ENCODE data around the gene CKAP2L. TPM values are rescaled to one million over a fixed set of nuclear protein-coding genes. Genes with fewer than 3 reads are reported as not detected.
A peak's percentile ranks its signal among the peaks of the same experiment; 100 is the strongest.

Gene CKAP2L
- total and polyA plus RNA-seq, 10 of the 15 experiments (the other 5 are each of a cell fraction or from before 2014, with no cell fraction given) = 10.5 to 37.4 (median 20.2) TPM

GRCh38 chr2:112725545-112726457, 38.6 kb downstream of the CKAP2L start (continued):
- TF ChIP-seq KDM1A (IDR thresholded peaks at IDR 0.05; ENCODE audit: borderline replicate concordance) (no peak), RAD51 (IDR thresholded peaks at IDR 0.05) (peak; percentile 95), SIN3A (IDR thresholded peaks at IDR 0.05; ENCODE audit: low read depth, low read length) (no peak; the same call in 1 of the 2 replicates), BRCA1 (IDR thresholded peaks at IDR 0.05; ENCODE audit: low read depth, low read length) (no peak), HCFC1 (IDR thresholded peaks at IDR 0.05; ENCODE audit: low read length) (no peak), POLR2A (IDR thresholded peaks at IDR 0.05; ENCODE audit: low read depth, low read length) (peak; percentile 55; the same call in 1 of the 2 replicates), RUNX3 (IDR thresholded peaks at IDR 0.05; ENCODE audit: low read length) (peak; percentile 66), CTCF (IDR thresholded peaks at IDR 0.05 in 2 of 3, conservative IDR thresholded peaks at IDR 0.05 in 1 of 3; ENCODE audit: control insufficient read depth in 2 of 3, extremely low read depth in 1 of 3, insufficient read depth in 1 of 3, low read depth in 3 of 3, low read length in 3 of 3) (peak in 1 of 3 experiments; percentile 12; a peak in 2 of 6 replicates), PAX5 (IDR thresholded peaks at IDR 0.05; ENCODE audit: borderline replicate concordance, low read depth, low read length) (0 out of 2 replicates have a peak, but pooled peaks have one; percentile 16), NFYB (IDR thresholded peaks at IDR 0.05; ENCODE audit: insufficient read depth, low read depth, low read length) (no peak), ATF7 (IDR thresholded peaks at IDR 0.05; ENCODE audit: low read depth) (no peak), RELB (IDR thresholded peaks at IDR 0.05; ENCODE audit: low read depth) (no peak), CHD2 (IDR thresholded peaks at IDR 0.05; ENCODE audit: borderline replicate concordance, low read depth, low read length) (no peak), SPI1 (IDR thresholded peaks at IDR 0.05; ENCODE audit: borderline replicate concordance, insufficient read depth, low read depth, low read length) (no peak), SKIL (IDR thresholded peaks at IDR 0.05; ENCODE audit: low read depth, poor library complexity, severe bottlenecking) (no peak), USF2 (IDR thresholded peaks at IDR 0.05; ENCODE audit: borderline replicate concordance, low read depth, low read length) (peak; percentile 80), EP300 (IDR thresholded peaks at IDR 0.05; ENCODE audit: borderline replicate concordance in 1 of 2, control insufficient read depth in 1 of 2, low read depth in 2 of 2, low read length in 2 of 2) (peak; percentile 72 to 75), SIX5 (IDR thresholded peaks at IDR 0.05; ENCODE audit: low read depth, low read length, severe bottlenecking) (no peak), CBX3 (IDR thresholded peaks at IDR 0.05; ENCODE audit: borderline replicate concordance, low read depth) (no peak), FOXK2 (IDR thresholded peaks at IDR 0.05) (no peak), HSF1 (IDR thresholded peaks at IDR 0.05; ENCODE audit: low read depth, low read length) (no peak)
